ENCODE data around the gene CMTM8.

CMTM8 gene

DNA sequence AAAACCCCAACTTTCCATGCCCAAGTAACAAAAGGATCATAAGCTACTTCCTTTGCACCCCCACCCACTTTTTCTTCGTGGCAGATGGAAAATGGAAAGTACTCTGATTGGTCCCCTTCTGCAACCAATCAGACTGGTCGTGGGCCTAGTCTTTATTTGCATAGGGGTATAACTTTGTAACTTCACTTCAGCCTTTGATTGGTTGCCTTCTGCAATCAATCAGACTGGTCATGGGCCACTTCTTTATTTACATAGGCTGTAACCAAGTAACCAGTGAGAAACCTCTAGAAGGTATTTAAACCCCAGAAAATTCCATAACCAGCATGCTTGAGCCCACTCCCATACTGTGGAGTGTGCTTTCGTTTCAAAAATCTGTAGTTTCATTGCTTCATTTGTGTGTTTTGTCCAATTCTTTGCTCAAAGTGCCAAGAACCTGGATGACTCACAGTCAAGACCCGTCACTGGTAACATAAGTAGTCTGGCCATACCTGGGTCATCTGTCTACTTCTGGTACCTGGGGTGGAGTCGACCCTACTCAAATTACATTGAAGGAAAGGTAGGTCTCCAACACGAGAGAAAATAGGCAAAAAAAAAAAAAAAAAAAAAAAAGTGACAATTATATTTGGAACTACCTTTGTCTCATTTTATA is 41.9 kb downstream of the CMTM8 start:
- DNase-seq = no peak

DNA sequence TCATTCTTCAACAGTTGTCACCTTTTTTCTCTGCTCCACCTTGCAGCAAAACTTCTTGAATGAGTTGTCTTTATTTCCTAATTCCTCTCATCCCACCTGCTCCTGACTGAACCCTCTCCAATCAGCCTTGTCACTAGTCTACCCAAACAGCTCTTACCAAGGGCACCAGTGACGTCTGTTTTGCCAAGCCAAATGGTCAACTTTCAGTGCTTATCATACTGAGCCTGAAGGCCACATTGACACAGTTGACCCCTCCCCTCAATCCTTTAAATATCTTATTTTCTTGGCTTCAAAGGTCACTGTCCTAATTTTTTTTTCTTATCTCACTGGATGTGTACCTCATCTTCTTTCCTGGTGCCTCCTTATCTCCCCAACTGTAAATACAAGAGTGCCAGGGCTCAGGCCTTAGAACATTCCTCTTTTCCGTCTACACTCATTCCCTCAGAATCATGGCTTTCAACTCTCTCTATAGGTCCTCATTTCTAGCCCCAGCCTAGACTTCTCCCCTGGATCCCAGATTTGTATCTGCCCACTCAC is 43.2 kb downstream of the CMTM8 start:
- DNase-seq = no peak

- no peak for DNase-seq
Observed at GRCh38 chr3:32282578-32283154, 44.2 kb downstream of the CMTM8 start.

DNA sequence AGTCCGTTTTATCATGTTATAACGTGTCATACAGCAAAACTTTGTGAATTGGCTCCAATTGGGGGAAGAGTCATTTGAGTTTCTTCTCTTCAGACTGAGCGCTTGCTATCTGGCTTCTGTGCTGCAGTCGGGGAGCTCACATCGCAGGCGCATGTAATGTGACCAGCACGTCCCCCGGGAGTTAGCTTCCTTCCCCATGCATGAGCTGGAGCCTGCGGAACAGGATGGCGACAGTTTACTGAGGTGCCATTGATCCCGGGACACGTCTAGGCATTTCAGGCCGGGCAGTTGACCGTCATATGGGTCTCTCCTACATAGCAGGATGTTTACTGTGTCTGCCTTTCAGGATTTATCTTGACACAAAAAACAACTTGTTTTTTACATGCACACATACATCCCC is 44.8 kb downstream of the CMTM8 start:
- DNase-seq = no peak

DNA sequence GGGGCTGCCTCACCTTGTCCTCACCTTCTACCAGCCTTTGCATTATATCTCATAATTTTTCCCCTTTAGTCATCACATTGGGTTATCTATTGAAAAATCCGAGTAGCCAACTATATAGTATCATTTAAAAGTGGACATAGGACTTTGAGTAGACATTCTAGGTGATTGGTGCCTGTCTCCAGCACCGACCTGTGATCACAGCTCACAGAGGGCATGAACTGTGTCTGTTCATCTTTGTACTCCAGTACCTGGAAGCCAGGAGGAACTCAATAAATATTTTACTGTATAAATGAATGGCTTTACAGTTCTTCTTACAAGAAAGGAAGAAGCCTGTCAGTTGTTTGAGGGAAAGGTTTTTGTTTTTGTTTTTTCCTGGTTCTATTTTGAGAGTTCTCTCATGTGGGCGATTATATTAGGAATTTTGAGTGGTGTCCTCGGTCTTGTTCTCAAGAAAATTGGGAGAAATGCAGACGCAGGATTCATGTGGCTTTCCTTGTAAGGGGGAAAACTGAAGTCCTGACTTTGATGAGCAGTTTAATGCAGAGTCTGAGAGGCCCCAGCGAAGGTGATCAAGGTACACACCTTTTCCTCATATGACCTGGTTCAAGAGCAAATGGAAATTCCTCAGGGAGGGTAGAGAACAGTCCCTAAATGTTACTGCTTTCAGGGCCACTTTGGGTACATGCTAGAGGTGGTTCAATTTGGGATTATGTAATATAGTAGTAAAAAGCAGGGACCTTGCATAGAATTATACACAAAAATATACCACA is 46.1 kb downstream of the CMTM8 start:
- DNase-seq = no peak

- DNase-seq = no peak
Observed at GRCh38 chr3:32285891-32286290, 47.4 kb downstream of the CMTM8 start.

GRCh38 chr3:32288819-32289218 is 50.3 kb downstream of the CMTM8 start:
- DNase-seq = peak in 3 of 6 experiments; percentile 41 to 51 (median 44)

DNA sequence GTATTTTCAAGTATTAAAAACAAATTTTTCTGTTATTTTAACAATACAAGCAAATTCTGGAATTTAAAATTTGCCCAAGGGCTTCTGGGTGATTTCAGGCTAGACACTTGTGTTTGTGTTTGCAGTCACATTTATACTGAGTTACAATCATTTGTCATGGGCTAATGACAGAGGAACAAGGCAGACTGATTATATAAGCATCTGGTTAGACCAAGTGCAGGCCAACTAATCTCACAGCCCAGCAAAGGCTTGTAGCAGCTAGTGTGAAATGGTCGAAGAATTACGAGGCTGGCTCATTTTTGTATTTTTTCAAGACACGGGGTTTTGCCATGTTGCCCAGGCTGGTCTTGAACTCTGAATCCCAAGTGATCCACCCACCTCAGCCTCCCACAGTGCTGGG is 52.1 kb downstream of the CMTM8 start:
- no peak for DNase-seq

- DNase-seq = no peak
Observed at GRCh38 chr3:32292085-32292796, 53.8 kb downstream of the CMTM8 start.

- no peak for DNase-seq
Observed at GRCh38 chr3:32293903-32294302, 55.4 kb downstream of the CMTM8 start.

DNA sequence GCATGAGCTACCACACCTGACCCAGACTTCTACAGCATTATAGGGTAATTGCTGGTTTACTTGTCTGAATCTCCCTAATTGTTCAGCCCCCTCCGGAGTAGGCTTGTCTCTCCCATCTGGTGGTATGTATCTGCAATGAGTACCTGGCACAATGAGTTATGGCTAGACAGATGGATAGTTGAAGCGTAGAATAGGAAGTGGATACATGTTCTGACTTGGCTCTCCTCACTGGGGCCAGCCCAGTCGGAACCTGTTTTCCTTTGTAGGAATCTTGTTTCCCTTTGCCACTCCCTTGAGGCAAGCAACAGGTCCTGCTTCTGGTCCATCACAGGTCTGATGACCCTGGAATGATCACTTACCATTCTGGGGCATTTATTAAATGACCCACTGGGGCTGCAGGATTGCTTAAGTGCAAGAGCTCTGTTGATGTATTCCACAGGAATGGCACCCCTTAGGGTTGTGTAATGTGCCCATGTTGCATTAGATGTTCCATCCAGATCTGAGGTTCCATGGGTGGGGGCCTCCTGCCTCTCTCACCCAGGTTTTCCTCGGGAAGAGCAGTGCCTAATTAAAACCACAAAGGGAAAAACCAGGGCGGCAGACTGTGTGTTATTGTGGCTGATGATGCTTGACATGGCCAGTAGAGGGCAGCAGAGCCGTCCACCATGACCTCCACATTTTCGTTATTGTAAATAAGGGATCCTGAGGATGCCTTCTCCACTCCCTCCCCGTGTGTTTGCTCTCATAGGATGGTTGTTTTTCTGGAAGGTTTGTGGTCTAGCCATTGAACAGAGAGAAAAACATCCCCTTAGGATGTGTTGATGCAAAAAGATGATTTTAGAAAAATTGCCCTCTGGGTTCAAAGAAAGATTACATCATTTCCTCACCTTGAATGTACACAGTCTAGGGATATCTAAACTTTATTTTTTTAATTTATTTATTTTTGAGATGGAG is 58.0 kb downstream of the CMTM8 start:
- DNase-seq = peak; percentile 38 to 76 (median 50)

DNA sequence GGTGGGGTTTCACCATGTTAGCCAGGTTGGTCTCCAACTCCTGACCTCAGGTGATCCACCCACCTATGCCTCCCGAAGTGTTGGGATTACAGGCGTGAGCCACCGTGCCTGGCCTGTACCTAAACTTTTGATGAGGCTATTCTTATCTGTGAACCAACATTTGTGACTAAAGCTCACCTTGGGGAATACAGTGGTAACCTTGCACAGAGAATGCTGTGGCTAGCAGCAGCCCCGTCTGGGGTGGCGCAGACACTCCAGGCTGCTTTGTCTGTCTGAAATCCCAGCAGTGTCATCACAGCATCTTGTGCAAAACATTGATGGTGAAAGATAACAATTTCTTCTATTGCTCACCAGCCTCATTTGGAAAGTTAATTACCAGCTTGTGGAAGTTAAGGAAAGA is 58.9 kb downstream of the CMTM8 start:
- DNase-seq = peak; percentile 11 to 46 (median 30)

DNA sequence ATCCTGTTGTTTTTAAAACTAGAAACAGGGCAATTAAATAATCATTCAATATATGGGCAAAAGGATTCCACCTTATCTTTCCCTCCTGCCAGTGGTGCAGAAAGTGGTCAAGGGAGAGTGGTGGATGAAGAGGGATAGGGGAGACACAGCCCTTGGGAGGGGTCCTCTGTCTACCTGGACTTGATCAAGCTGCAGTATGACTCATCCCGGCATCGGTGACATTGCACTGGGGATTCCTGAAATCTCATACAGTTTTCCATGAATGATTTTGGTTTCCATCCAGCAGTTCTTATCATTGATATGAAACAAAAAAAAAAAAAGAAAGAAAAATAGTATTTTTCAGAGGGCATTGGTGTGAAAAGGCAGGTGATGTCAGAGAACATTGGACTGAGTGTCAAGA is 62.9 kb downstream of the CMTM8 start:
- DNase-seq = no peak

DNA sequence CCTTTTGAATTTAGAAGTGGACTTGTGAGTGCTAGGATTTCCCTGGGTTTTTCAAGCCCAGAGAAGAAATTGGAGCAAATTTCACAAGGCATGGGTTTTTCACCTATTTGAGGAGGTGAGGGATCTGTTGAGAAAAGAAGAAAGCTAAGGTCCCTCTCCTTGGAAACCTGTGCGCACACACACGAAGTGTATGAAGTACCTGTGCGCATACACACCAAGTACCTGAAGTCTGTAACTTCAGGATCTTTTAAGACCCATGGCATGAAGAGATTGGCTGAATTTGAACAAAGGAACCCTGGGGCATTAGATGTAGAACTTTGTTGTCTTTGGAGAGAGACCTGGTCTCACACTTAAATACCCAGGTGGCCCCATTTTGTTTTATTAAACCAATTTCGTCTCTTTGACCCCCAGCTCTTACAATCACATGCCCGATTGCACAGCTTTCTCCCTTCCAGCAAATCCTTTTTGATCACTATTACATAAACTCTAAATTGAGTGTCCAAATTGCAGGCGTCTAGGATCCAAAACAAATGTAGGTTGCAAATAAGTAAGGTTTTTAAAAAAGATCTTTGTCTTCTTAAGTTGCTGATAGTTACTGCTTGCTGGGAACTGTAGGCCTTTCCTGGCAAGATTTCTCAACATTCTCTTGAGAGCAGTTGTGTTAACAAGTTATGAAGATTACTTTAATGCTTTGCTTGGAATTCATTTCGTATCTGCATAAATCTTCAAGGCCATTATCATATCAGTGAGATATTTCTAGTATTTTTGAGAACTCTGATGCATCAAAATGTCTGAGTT is 64.3 kb downstream of the CMTM8 start:
- DNase-seq = no peak

DNA sequence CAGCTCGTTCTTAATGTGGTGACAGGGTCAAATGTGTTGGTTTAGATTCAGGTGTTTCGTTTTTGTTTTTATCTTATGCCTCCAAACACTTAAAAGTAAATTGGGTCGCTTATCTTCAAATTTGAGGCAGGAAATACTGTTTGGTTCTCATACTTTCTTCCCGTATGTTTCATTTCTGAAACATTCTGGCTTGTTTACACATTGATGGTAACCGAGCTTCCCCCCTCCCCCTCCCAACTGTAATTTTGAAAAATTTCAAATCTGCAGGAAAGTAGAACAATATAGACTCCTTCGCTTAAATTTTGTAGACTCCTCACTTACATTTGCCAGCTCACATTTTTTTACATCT is 64.9 kb downstream of the CMTM8 start:
- peak in 3 of 6 experiments; percentile 41 to 73 (median 53) for DNase-seq

DNA sequence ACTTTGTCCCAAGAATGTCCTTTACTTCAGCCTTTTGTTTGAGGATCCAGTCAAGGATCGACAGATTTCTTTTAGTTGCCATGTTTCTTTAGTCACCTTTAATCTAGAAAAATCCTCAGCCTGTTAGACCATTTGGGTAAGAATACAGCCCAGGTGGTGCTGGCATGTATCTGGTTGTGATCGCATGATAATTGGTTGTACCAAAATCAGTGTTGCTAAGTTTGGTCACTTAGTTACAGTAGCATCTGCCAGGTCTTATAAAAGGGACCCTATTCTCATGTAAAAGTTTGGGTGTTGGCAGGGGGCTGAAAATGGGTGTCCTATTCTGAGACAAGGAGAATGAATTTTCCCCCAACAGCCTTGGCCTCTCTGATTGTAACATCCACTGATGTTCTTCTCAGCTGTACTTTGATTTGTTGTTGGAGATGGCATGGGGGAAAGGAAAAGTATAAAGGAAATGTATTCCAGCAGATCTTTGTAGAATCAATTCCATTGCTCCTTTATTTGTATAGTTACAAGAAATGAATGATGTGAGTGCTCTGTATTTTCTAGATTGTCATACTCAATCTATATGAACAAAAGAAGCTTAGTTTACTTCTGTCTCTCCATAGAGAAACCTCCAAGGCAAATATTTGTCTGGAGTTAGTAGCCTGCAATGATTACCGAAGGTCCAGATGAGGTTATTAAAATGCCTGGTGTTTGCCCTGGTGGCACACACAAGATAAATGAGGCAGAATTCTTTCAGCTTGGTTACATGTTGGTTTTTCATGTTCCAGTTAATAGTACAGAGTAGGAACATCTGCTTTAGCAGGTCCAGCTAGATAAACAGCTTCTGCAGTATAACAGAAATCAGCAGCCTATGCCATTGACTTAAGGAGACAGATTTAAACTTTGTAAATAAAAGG is 65.7 kb downstream of the CMTM8 start:
- no peak for DNase-seq

GRCh38 chr3:32305361-32305876 is 66.9 kb downstream of the CMTM8 start:
- DNase-seq = no peak

GRCh38 chr3:32306072-32306471 is 67.6 kb downstream of the CMTM8 start:
- no peak for DNase-seq

DNA sequence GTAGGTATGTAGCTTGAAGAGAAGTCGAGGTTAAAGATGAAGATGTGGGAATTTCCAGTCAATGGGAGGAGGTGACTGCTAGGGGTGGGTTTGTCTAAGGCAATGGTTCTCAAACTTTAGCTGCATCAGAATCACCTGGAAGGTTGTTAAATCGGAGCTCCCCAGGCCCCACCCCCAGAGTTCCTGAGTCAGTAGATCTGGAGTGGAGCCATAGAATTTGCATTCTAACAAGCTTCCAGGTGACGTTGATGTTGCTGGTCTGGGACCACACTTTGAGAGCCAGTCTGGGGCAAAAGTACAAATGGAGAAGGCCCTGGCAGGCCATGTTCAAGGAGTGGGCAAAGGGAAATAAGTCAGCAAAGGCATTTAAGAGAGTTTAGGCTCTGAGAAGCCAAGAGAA is 69.1 kb downstream of the CMTM8 start:
- DNase-seq = no peak

GRCh38 chr3:32308378-32308777 is 69.9 kb downstream of the CMTM8 start:
- DNase-seq = no peak
